Lower leg skin (tissue), 3 donors: ENCODE measurements around the gene UBE2F.

Source experiments
- POLR2A ChIP-seq, 2 donors: fragments of 450-650 bp; IDR thresholded peaks; one replicate each; pipeline ENCODE4 v1.6.1; 2016 to 2017; ENCODE audit warnings: antibody characterized with exemption in 2 of 2, mild to moderate bottlenecking in 1 of 2, moderate library complexity in 1 of 2
- TF ChIP-seq, protein P1 (sequence below), 3 donors: fragments of 450-650 bp; IDR thresholded peaks; one replicate each; pipeline ENCODE4 v1.5.1; 2016; ENCODE audit warnings: antibody characterized with exemption in 3 of 3, mild to moderate bottlenecking in 3 of 3, moderate library complexity in 2 of 3

DNA sequence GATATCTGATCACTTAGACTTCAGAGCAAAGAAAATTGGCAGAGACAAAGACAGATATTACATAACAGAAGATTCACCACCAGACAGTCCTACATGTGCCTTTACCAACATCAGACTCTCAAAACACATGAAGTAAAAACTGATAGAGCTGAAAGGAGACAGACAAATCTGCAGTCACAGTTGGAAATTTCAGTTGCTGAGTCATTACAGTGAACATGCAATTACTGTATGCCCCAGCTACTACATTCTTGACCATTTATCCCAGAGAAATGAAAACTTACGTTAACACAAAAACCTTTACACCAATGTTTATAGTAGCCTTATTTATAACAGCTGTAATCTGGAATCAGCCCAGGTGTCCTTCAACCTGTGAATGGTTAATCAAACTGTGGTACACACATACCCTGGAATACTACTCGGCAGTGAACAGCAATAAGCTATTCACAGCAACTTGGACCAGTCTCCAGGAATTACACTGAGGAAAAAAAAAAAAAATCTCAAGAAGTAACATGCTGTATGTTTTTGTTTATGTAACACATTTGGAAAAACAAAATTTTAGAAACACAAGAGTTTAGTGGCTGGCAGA, 86.5 kb downstream of the UBE2F start:
- TF ChIP-seq, protein P1, sequence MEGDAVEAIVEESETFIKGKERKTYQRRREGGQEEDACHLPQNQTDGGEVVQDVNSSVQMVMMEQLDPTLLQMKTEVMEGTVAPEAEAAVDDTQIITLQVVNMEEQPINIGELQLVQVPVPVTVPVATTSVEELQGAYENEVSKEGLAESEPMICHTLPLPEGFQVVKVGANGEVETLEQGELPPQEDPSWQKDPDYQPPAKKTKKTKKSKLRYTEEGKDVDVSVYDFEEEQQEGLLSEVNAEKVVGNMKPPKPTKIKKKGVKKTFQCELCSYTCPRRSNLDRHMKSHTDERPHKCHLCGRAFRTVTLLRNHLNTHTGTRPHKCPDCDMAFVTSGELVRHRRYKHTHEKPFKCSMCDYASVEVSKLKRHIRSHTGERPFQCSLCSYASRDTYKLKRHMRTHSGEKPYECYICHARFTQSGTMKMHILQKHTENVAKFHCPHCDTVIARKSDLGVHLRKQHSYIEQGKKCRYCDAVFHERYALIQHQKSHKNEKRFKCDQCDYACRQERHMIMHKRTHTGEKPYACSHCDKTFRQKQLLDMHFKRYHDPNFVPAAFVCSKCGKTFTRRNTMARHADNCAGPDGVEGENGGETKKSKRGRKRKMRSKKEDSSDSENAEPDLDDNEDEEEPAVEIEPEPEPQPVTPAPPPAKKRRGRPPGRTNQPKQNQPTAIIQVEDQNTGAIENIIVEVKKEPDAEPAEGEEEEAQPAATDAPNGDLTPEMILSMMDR (IDR thresholded peaks at IDR 0.05) = no peak
- no peak for TF ChIP-seq POLR2A (IDR thresholded peaks at IDR 0.05)
